ENCODE measurements around the gene SCN1A. TPM values are rescaled to one million over a fixed set of nuclear protein-coding genes. Genes with fewer than 3 reads are reported as not detected.
"Not testable (repeated sequence)": the region's sequence is repeated elsewhere in the genome, so short reads cannot be mapped to it uniquely, and the experiment has no call there.

The SCN1A gene
- total RNA-seq, 1 donor from 2014 or later, result 26.9 TPM

- ATAC-seq (peak; percentile 96), DNase-seq (peak; percentile 65)
- Histone ChIP-seq H3K4me3 (peak overlapping the region; percentile 8), H3K27me3 (no peaks in the 10 kb centered on the region), H3K27ac (peak overlapping the region; percentile 36), H3K9me3 (no peaks in the 10 kb centered on the region), H3K4me1 (no peaks in the 10 kb centered on the region), H3K36me3 (no peaks in the 10 kb centered on the region)
- intact Hi-C loops (cut with DNase I), result no loop called here
- no peak for TF ChIP-seq CTCF (IDR thresholded peaks at IDR 0.05)
Measured at GRCh38 chr2:166140932-166141331, 13.1 kb upstream of the SCN1A start.

DNA sequence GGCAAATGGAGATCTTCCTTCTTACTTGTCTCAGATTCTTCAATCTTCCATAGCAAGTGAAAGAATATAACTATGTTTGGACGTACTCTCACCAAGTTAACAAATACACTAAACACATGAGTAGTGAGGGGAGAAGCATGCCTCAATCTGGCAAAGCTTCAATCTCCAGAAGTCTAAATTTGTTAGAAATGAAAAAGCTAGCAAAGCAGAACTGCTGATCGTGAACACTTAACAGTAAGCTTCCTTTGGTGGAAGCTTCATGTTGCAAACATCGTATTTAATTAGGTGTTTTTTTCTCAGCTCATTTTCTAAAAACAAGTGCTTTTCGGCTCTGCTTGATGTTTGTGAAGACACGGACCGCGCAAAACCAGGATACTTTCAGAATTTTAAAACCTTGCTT is 12.7 kb upstream of the SCN1A start:
- Histone ChIP-seq H3K27ac (peak overlapping the region; percentile 36), H3K36me3 (no peaks in the 10 kb centered on the region), H3K27me3 (no peaks in the 10 kb centered on the region), H3K9me3 (no peaks in the 10 kb centered on the region), H3K4me1 (no peaks in the 10 kb centered on the region), H3K4me3 (peak overlapping the region; percentile 8)
- TF ChIP-seq CTCF (IDR thresholded peaks at IDR 0.05), result no peak
- DNase-seq (no peak), ATAC-seq (no peak)
- intact Hi-C loops (cut with DNase I), result no loop called here

GRCh38 chr2:166139479-166139878 is 11.7 kb upstream of the SCN1A start:
- H3K36me3 ChIP-seq; H3K27me3 ChIP-seq; H3K9me3 ChIP-seq; H3K4me3 ChIP-seq; DNase-seq; H3K4me1 ChIP-seq; ATAC-seq; intact Hi-C loops (cut with DNase I); H3K27ac ChIP-seq: not testable (repeated sequence)

GRCh38 chr2:166138667-166139066 is 10.8 kb upstream of the SCN1A start:
- intact Hi-C loops (cut with DNase I), result no loop called here
- no peak for TF ChIP-seq CTCF (IDR thresholded peaks at IDR 0.05)
- no peaks in the 10 kb centered on the region for H3K9me3 ChIP-seq
- no peaks in the 10 kb centered on the region for H3K4me1 ChIP-seq
- H3K36me3 ChIP-seq, result no peaks in the 10 kb centered on the region
- no peaks in the 10 kb centered on the region for H3K27me3 ChIP-seq
- ATAC-seq (no peak), DNase-seq (no peak)
- no peak overlapping the region for H3K27ac ChIP-seq
- no peak overlapping the region for H3K4me3 ChIP-seq

DNA sequence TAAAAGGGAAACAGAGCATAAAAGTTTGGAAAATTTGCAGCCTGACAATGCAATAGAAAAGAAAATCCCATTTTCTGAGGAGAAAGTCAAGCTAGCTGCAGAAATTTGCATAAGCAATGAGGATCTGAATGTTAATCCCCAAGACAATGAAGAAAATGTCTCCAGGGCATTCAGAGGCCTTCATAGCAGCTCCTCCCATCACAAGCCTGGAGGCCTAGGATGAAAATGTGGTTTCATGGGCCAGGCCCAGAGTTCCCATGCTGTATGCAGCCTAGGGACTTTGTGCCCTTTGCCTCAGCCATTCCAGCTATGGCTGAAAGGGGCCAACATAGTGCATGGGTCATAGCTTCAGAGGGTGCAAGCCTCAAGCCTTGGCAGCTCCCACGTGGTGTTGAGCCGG is 10.3 kb upstream of the SCN1A start:
- intact Hi-C loops (cut with DNase I), result no loop called here
- no peaks in the 10 kb centered on the region for H3K36me3 ChIP-seq

DNA sequence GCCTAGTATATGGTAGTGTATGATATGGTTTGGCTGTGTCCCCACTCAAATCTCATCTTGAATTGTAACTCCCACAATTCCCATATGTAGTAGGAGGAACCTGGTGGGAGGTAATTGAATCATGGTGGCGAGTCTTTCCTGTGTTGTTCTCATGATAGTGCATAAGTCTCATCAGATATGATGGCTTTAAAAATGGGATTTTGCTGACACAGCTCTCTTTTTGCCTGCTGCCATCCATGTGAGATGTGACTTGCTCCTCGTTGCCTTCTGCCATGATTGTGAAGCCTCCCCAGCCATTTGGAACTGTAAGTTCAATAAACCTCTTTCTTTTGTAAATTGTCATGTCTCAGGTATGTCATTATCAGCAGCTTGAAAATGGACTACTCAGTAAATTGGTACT is 9.5 kb upstream of the SCN1A start:
- ATAC-seq (no peak), DNase-seq (no peak)
- H3K36me3 ChIP-seq, result no peaks in the 10 kb centered on the region
- no peak for TF ChIP-seq CTCF (IDR thresholded peaks at IDR 0.05)
- H3K4me1 ChIP-seq, result no peaks in the 10 kb centered on the region
- intact Hi-C loops (cut with DNase I), result no loop called here
- H3K27me3 ChIP-seq, result no peaks in the 10 kb centered on the region
- no peaks in the 10 kb centered on the region for H3K9me3 ChIP-seq
- no peak overlapping the region for H3K4me3 ChIP-seq
- H3K27ac ChIP-seq, result no peak overlapping the region

More for the DNA sequence above, 10.3 kb upstream of the SCN1A start:
- H3K27me3 ChIP-seq, result no peaks in the 10 kb centered on the region
- no peaks in the 10 kb centered on the region for H3K4me1 ChIP-seq
- H3K27ac ChIP-seq, result no peak overlapping the region
- H3K4me3 ChIP-seq, result no peak overlapping the region
- no peak for ATAC-seq
- TF ChIP-seq CTCF (IDR thresholded peaks at IDR 0.05), result no peak
- DNase-seq, result no peak
- H3K9me3 ChIP-seq, result no peaks in the 10 kb centered on the region

All from upper lobe of right lung (tissue), 1 donor.